Measurements from ENCODE around the gene FKTN.

The FKTN gene

DNA sequence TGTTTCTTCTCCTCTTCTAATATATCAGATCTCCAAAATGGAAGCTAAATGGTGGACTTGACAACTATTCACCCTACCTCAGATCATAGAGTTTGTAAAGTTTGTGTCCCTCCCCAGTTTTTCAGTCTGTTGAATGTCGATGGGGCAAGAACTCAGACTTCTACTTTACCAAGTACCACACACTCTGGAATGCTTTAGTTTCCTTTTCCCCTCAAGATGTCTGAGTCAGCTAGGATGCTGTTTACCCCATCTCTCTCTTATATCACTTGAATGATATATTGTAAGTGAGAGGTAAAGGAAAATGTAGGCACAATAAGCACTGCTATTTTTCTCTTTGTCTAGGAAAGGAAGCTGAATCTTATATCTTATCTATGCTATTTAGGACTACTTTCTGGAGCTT is 78.4 kb downstream of the FKTN start:
- TF ChIP-seq, protein P1, sequence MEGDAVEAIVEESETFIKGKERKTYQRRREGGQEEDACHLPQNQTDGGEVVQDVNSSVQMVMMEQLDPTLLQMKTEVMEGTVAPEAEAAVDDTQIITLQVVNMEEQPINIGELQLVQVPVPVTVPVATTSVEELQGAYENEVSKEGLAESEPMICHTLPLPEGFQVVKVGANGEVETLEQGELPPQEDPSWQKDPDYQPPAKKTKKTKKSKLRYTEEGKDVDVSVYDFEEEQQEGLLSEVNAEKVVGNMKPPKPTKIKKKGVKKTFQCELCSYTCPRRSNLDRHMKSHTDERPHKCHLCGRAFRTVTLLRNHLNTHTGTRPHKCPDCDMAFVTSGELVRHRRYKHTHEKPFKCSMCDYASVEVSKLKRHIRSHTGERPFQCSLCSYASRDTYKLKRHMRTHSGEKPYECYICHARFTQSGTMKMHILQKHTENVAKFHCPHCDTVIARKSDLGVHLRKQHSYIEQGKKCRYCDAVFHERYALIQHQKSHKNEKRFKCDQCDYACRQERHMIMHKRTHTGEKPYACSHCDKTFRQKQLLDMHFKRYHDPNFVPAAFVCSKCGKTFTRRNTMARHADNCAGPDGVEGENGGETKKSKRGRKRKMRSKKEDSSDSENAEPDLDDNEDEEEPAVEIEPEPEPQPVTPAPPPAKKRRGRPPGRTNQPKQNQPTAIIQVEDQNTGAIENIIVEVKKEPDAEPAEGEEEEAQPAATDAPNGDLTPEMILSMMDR (IDR thresholded peaks at IDR 0.05; ENCODE audit: low read depth, low read length) = no peak
- no peak overlapping the region for H3K4me3 ChIP-seq (replicated peaks in 1 of 2; ENCODE audit: low read depth in 2 of 2, low read length in 2 of 2)
- DNase-seq (ENCODE audit: low read depth in 2 of 2) = peak in 1 of 2 donors; percentile 26

DNA sequence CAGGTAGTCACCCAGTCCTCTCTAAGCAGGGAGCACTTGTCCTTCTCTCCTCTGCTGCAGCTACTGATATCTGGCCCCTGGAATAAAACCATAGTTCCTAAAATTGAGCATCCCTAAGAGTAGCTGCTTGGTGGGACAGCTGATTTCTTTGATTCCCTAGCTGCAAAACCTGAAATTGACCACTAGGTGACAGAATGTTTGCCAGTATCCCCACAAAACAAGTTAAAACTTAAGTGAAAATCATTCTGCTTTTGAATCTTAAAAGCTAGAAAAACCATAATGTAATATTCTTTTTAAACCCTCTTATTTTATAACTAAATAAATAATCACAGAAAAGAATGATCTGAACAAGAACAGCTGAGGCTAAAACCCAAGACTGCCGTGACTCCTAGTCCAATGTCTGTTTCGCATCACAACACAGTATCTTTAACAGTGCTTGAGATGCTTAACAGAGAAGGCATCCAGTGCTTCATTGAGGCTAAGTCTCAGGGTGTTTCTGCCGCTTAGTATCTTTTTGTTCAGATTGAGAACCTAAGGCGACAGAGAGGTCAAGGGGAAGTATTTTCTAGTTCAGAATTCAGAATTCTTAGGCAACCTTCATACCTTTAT is 80.0 kb downstream of the FKTN start:
- DNase-seq (ENCODE audit: low read depth in 2 of 2) = peak; percentile 10 to 16
- H3K4me3 ChIP-seq (replicated peaks in 1 of 2; ENCODE audit: low read depth in 2 of 2, low read length in 2 of 2) = no peak overlapping the region
- TF ChIP-seq, protein P1 (IDR thresholded peaks at IDR 0.05; ENCODE audit: low read depth, low read length) = peak; percentile 56

DNA sequence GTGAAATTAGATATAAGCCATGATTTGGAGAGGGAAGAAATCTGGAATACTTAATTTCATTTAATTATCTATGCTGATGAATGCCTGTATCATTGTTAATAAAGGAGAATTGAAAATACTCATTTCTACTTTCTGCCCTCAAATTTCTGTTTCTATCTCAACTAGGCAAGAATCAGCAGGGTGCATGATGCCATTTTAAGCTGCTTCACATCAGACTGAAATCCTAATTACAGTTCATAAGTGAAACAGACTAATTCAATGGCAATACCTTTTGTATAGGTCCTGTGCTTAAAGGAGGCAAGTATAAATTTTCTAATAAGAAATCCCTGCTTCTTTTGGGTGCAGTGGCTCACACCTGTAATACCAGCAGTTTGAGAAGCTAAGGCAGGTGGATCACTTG is 82.0 kb downstream of the FKTN start:
- TF ChIP-seq, protein P1 (IDR thresholded peaks at IDR 0.05; ENCODE audit: low read depth, low read length) = no peak
- no peak for DNase-seq (ENCODE audit: low read depth in 2 of 2)
- no peak overlapping the region for H3K4me3 ChIP-seq (replicated peaks in 1 of 2; ENCODE audit: low read depth in 2 of 2, low read length in 2 of 2)

DNA sequence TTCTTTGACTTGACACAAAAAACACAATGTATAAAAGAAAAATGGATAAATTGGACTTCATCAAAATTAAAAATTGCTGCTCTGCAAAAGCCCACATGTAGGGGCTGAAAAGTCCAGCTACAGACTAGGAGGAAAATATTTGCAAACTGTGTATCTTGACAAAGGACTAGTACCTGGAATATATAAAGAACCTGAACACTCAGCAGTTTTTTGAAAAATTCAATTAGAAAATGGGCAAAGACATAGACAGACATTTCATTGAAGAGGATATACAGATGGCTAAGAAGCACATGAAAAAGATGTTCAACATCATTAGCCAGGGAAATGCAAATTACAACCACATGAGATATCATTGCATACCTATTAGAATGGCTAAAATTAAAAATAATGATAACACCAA is 85.9 kb downstream of the FKTN start:
- H3K4me3 ChIP-seq (replicated peaks in 1 of 2; ENCODE audit: low read depth in 2 of 2, low read length in 2 of 2) = no peak overlapping the region
- TF ChIP-seq, protein P1 (IDR thresholded peaks at IDR 0.05; ENCODE audit: low read depth, low read length) = no peak
- no peak for DNase-seq (ENCODE audit: low read depth in 2 of 2)

DNA sequence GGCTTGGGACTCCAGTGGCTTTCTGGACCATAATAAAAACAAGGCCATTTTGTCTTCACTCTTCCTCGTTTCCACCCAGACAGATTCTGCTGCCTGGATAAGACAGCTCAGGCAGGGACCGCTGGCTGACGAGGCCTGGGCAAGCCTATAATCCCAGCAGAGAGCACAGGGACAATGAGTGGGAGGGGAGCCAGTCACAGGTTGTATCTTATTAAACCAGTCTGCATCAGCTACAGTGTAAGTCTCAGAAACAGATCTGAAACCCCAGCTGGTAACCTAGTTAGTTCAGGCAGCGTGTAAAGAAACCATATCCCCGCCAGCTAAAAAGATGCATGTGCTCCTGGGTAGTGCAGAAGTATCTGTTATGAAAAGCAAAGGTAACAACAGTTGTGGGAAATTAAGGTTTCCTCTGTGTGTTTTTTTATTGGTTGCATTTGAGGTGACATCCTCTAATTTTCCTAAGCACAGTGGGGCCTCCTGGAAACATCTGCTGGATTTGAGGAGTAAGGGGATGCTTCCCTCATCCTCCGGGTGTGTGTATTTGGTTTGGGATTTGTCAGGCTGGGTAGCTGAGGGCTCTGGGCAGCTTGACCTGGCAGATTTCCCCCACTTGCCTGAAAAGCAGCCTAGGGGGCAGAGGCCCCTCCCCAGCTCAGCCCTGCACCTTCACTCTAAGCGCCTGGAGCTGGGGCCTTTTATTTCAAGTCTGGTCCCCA is 89.1 kb downstream of the FKTN start:
- H3K4me3 ChIP-seq (replicated peaks in 1 of 2; ENCODE audit: low read depth in 2 of 2, low read length in 2 of 2) = no peak overlapping the region
- TF ChIP-seq, protein P1 (IDR thresholded peaks at IDR 0.05; ENCODE audit: low read depth, low read length) = no peak
- no peak for DNase-seq (ENCODE audit: low read depth in 2 of 2)

DNA sequence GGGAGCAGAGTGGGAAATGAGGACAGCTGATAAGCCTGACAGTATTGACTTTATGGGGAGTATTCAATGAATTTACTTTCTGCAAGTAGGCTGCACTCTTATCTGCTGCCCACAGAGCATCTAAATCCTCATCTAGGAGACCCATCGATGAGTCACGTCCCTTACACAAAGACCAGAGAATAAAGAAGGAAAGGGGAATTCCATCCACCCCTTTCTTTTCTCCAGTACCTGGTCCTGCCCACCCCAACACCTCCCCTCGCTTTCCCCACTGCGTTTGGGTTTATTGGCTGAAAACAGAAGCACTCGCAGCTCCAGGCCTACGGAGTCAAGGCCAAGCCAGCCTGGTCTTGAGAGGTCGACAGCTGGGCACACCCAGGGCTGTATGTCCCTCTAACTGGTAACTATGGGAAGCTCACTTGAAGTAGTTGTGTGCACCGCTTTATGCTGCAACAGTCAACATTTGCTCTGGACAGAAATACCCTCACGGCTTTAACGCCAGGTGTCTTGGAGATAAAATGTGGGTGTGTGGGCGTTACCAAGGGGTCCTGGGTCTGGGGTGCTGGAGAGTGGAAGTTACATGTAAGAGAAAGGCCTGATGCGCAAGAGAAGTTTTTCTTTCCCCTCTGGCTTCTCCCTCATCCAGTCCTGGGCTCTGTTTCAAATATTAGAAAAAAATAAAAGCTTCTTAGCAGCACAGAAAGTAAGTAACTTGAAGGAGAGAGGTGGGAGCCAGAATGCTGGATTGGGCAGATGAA is 89.8 kb downstream of the FKTN start:
- TF ChIP-seq, protein P1 (IDR thresholded peaks at IDR 0.05; ENCODE audit: low read depth, low read length) = no peak
- no peak for DNase-seq (ENCODE audit: low read depth in 2 of 2)
- no peak overlapping the region for H3K4me3 ChIP-seq (replicated peaks in 1 of 2; ENCODE audit: low read depth in 2 of 2, low read length in 2 of 2)
